HEK293 (cell line): ENCODE data around the gene NUDCD2.
A peak's percentile ranks its signal among the peaks of the same experiment; 100 is the strongest.

ENCODE experiments used
- BCL11A ChIP-seq: fragments of 450-650 bp; formaldehyde crosslinking; IDR thresholded peaks from 2 replicates; pipeline ENCODE4 v1.5.1; 2016; ENCODE audit warnings: low read depth, missing biosample characterization, missing genetic modification characterization
- HIC1 ChIP-seq: fragments of 450-650 bp; formaldehyde crosslinking; IDR thresholded peaks from 2 replicates; pipeline ENCODE4 v1.5.1; 2016; ENCODE audit warnings: missing biosample characterization, missing genetic modification characterization
- INSM2 ChIP-seq: fragments of 450-650 bp; formaldehyde crosslinking; IDR thresholded peaks from 2 replicates; pipeline ENCODE4 v1.5.1; 2016; ENCODE audit warnings: missing biosample characterization, missing genetic modification characterization
- PRDM4 ChIP-seq: fragments of 450-650 bp; formaldehyde crosslinking; IDR thresholded peaks from 2 replicates; pipeline ENCODE4 v1.5.1; 2017; ENCODE audit warnings: missing biosample characterization, missing genetic modification characterization
- SETDB1 ChIP-seq: IDR thresholded peaks from one replicate; pipeline ENCODE4 v1.6.1; 2017; ENCODE audit warnings: mild to moderate bottlenecking, low read length, moderate library complexity, mixed read lengths; ENCODE audit not compliant: insufficient read length
- SP3 ChIP-seq: fragments of 450-650 bp; formaldehyde crosslinking; IDR thresholded peaks from 2 replicates; pipeline ENCODE4 v1.5.1; 2016; ENCODE audit warnings: missing biosample characterization, missing genetic modification characterization
- YY2 ChIP-seq: fragments of 450-650 bp; formaldehyde crosslinking; IDR thresholded peaks from 2 replicates; pipeline ENCODE4 v1.5.1; 2016; ENCODE audit warnings: missing biosample characterization, missing genetic modification characterization
- ZBTB1 ChIP-seq: fragments of 450-650 bp; formaldehyde crosslinking; IDR thresholded peaks from 2 replicates; pipeline ENCODE4 v1.5.1; 2016; ENCODE audit warnings: missing biosample characterization, missing genetic modification characterization
- ZBTB26 ChIP-seq: fragments of 450-650 bp; formaldehyde crosslinking; optimal IDR thresholded peaks from 2 replicates; pipeline ENCODE3; 2016; ENCODE audit warnings: missing biosample characterization, mild to moderate bottlenecking, missing genetic modification characterization
- ZBTB49 ChIP-seq: fragments of 450-650 bp; formaldehyde crosslinking; IDR thresholded peaks from 2 replicates; pipeline ENCODE4 v1.5.1; 2016; ENCODE audit warnings: missing biosample characterization, missing genetic modification characterization, low read depth
- ZFP37 ChIP-seq: fragments of 450-650 bp; formaldehyde crosslinking; IDR thresholded peaks from 2 replicates; pipeline ENCODE4 v1.5.1; 2016; ENCODE audit warnings: missing biosample characterization, missing genetic modification characterization
- ZIC2 ChIP-seq: fragments of 450-650 bp; formaldehyde crosslinking; IDR thresholded peaks from 2 replicates; pipeline ENCODE4 v1.5.1; 2016; ENCODE audit warnings: missing biosample characterization, missing genetic modification characterization
- ZNF132 ChIP-seq: fragments of 450-650 bp; formaldehyde crosslinking; IDR thresholded peaks from 2 replicates; pipeline ENCODE4 v1.5.1; 2017; ENCODE audit warnings: missing biosample characterization, missing genetic modification characterization, borderline replicate concordance
- ZNF221 ChIP-seq: fragments of 450-650 bp; formaldehyde crosslinking; IDR thresholded peaks from 2 replicates; pipeline ENCODE4 v1.5.1; 2017; ENCODE audit warnings: missing biosample characterization, missing genetic modification characterization, borderline replicate concordance
- ZNF223 ChIP-seq: fragments of 450-650 bp; formaldehyde crosslinking; IDR thresholded peaks from 2 replicates; pipeline ENCODE4 v1.5.1; 2016; ENCODE audit warnings: missing biosample characterization, missing genetic modification characterization
- ZNF280C ChIP-seq: fragments of 450-650 bp; formaldehyde crosslinking; IDR thresholded peaks from 2 replicates; pipeline ENCODE4 v1.5.1; 2016; ENCODE audit warnings: missing biosample characterization, missing genetic modification characterization
- ZNF311 ChIP-seq: fragments of 450-650 bp; formaldehyde crosslinking; IDR thresholded peaks from 2 replicates; pipeline ENCODE4 v1.5.1; 2017; ENCODE audit warnings: missing biosample characterization, missing genetic modification characterization, borderline replicate concordance
- ZNF501 ChIP-seq: fragments of 450-650 bp; formaldehyde crosslinking; IDR thresholded peaks from 2 replicates; pipeline ENCODE4 v1.5.1; 2016; ENCODE audit warnings: missing biosample characterization, missing genetic modification characterization
- ZNF514 ChIP-seq: fragments of 450-650 bp; formaldehyde crosslinking; IDR thresholded peaks from 2 replicates; pipeline ENCODE4 v1.5.1; 2016; ENCODE audit warnings: missing biosample characterization, missing genetic modification characterization
- ZNF596 ChIP-seq: fragments of 450-650 bp; IDR thresholded peaks from 2 replicates; pipeline ENCODE4 v1.5.0; 2018; ENCODE audit warnings: missing biosample characterization, mild to moderate bottlenecking, missing genetic modification characterization, moderate library complexity
- ZNF621 ChIP-seq: fragments of 450-650 bp; formaldehyde crosslinking; IDR thresholded peaks from 2 replicates; pipeline ENCODE4 v1.5.1; 2017; ENCODE audit warnings: missing biosample characterization, missing genetic modification characterization
- ZNF624 ChIP-seq: fragments of 450-650 bp; formaldehyde crosslinking; IDR thresholded peaks from 2 replicates; pipeline ENCODE4 v1.5.1; 2017; ENCODE audit warnings: missing biosample characterization, missing genetic modification characterization
- ZNF791 ChIP-seq: fragments of 450-650 bp; formaldehyde crosslinking; IDR thresholded peaks from 2 replicates; pipeline ENCODE4 v1.5.1; 2016; ENCODE audit warnings: missing biosample characterization, missing genetic modification characterization
- ZNF792 ChIP-seq: fragments of 450-650 bp; formaldehyde crosslinking; IDR thresholded peaks from 2 replicates; pipeline ENCODE4 v1.5.1; 2016; ENCODE audit warnings: missing biosample characterization, missing genetic modification characterization
- ZSCAN18 ChIP-seq: fragments of 450-650 bp; formaldehyde crosslinking; IDR thresholded peaks from 2 replicates; pipeline ENCODE4 v1.5.1; 2016; ENCODE audit warnings: missing biosample characterization, missing genetic modification characterization
- ZSCAN23 ChIP-seq: fragments of 450-650 bp; formaldehyde crosslinking; IDR thresholded peaks from 2 replicates; pipeline ENCODE4 v1.5.1; 2016; ENCODE audit warnings: missing biosample characterization, missing genetic modification characterization

Gene NUDCD2

GRCh38 chr5:163504079-163504931, 44.4 kb upstream of the NUDCD2 start (continued):
- TF ChIP-seq ZBTB49 (tag by site-specific recombination) = no peak
- TF ChIP-seq ZBTB26 = no peak
- TF ChIP-seq ZNF132 (tag by site-specific recombination) = no peak
- no peak for TF ChIP-seq PRDM4 (tag by site-specific recombination)
- no peak for TF ChIP-seq ZNF791 (tag by site-specific recombination)
- no peak for TF ChIP-seq INSM2
- TF ChIP-seq ZSCAN23 (tag by site-specific recombination) = no peak
- TF ChIP-seq ZNF792 = no peak
- no peak for TF ChIP-seq ZNF624 (tag by site-specific recombination)
- TF ChIP-seq ZSCAN18 (tag by site-specific recombination) = no peak
- TF ChIP-seq ZNF280C (tag by site-specific recombination) = no peak
- TF ChIP-seq ZNF514 = no peak
- 0 out of 2 replicates have a peak, but pooled peaks have one; percentile 16 for TF ChIP-seq SP3
- no peak for TF ChIP-seq ZFP37 (tag by site-specific recombination)
- TF ChIP-seq ZBTB1 (tag by site-specific recombination) = no peak
- no peak for TF ChIP-seq ZNF311 (tag by site-specific recombination)
- no peak for TF ChIP-seq ZNF223 (tag by site-specific recombination)
- no peak for TF ChIP-seq SETDB1
- no peak for TF ChIP-seq ZNF221 (tag by site-specific recombination)
- TF ChIP-seq ZNF501 (tag by site-specific recombination) = no peak
- no peak for TF ChIP-seq ZNF621 (tag by site-specific recombination)
- no peak for TF ChIP-seq HIC1 (tag by site-specific recombination)
- no peak for TF ChIP-seq YY2 (tag by site-specific recombination)
- no peak for TF ChIP-seq BCL11A (tag by site-specific recombination)
- TF ChIP-seq ZNF596 (tag by site-specific recombination) = no peak
- TF ChIP-seq ZIC2 (tag by site-specific recombination) = no peak
